Spinal cord (tissue), 10 donors: ENCODE measurements around the gene CDH13. TPM values are rescaled to one million over a fixed set of nuclear protein-coding genes. Genes with fewer than 3 reads are reported as not detected.

ENCODE experiments used
- DNase-seq, 6 donors: peaks; one replicate each; pipeline versions ENCODE4 v3.0.0 to v3.0.0-alpha.2; 2013 to 2015; ENCODE audit warnings: low spot score in 6 of 6, low read depth in 4 of 6
- H3K27ac ChIP-seq: one replicate; pipeline ENCODE4 v1.5.1; 2013; ENCODE audit warnings: low read depth, low read length, control low read depth
- H3K27me3 ChIP-seq: one replicate; pipeline ENCODE4 v1.6.1; 2013; ENCODE audit warnings: low read length; ENCODE audit not compliant: control insufficient read depth, insufficient read depth
- H3K36me3 ChIP-seq: one replicate; pipeline ENCODE4 v1.6.1; 2013; ENCODE audit warnings: low read length; ENCODE audit not compliant: control insufficient read depth, insufficient read depth
- H3K4me1 ChIP-seq: one replicate; pipeline ENCODE4 v1.6.1; 2013; ENCODE audit warnings: low read length; ENCODE audit not compliant: control insufficient read depth, insufficient read depth
- H3K4me3 ChIP-seq: one replicate; pipeline ENCODE4 v1.5.1; 2013; ENCODE audit warnings: low read depth, low read length, control low read depth
- H3K9me3 ChIP-seq: one replicate; pipeline ENCODE4 v1.6.1; 2013; ENCODE audit warnings: low read length; ENCODE audit not compliant: control insufficient read depth, insufficient read depth
- WGBS: methylation state at CpG from one replicate; pipeline ENCODE4 v1.1.5; 2013; ENCODE audit warnings: missing lambda C conversion rate; ENCODE audit not compliant: insufficient coverage; 5-methylcytosine and 5-hydroxymethylcytosine counted together
- polyA plus RNA-seq, 2 donors: library from polyadenylated mRNA; unstranded; fragments of 120-200 nt; gene quantifications; one replicate each; pipeline ENCODE4 v1.2.1, GENCODE V29; 2013; ENCODE audit not compliant: insufficient read length in 2 of 2
- total RNA-seq, 2 donors: library from RNA; depleted of rRNA in 1 of 2; stranded (reverse); fragments of 120-200 nt in 1 of 2; fragments of >200 nt in 1 of 2; gene quantifications; one replicate each; pipeline versions ENCODE4 v1.2.3 to v1.2.4, GENCODE V29; 2013 to 2014
- donor health status: healthy.

The CDH13 gene
- total and polyA plus RNA-seq, 4 donors, result 34.5 to 82.3 (median 76.4) TPM

GRCh38 chr16:83809092-83809491 is 1182.3 kb downstream of the CDH13 start:
- no peak overlapping the region for H3K27ac ChIP-seq
- peaks cover 13% of the 10 kb centered on the region for H3K36me3 ChIP-seq
- no peak for DNase-seq
- peak overlapping the region; percentile 85 for H3K4me3 ChIP-seq
- 67% methylated on average over 3 of the region's 13 CpGs for WGBS
- peaks cover 22% of the 10 kb centered on the region for H3K4me1 ChIP-seq
- no peaks in the 10 kb centered on the region for H3K27me3 ChIP-seq
- H3K9me3 ChIP-seq, result no peaks in the 10 kb centered on the region

GRCh38 chr16:83810901-83811300 is 1184.1 kb downstream of the CDH13 start:
- Histone ChIP-seq H3K27ac (no peak overlapping the region), H3K4me3 (no peak overlapping the region), H3K27me3 (no peaks in the 10 kb centered on the region), H3K4me1 (peaks cover 26% of the 10 kb centered on the region), H3K36me3 (peaks cover 13% of the 10 kb centered on the region), H3K9me3 (no peaks in the 10 kb centered on the region)
- WGBS, result no CpG with 5 or more reads among the region's 1 CpG
- no peak for DNase-seq

- Histone ChIP-seq H3K36me3 (peaks cover 13% of the 10 kb centered on the region), H3K27me3 (no peaks in the 10 kb centered on the region), H3K4me3 (no peak overlapping the region), H3K27ac (peak overlapping the region; percentile 12), H3K4me1 (peaks cover 12% of the 10 kb centered on the region), H3K9me3 (no peaks in the 10 kb centered on the region)
- 33% methylated on average over 11 of the region's 13 CpGs for WGBS
- peak in 2 of 6 donors; percentile 43 to 48 for DNase-seq
Measured at GRCh38 chr16:83813823-83814658, 1187.3 kb downstream of the CDH13 start.

- Histone ChIP-seq H3K4me1 (peaks cover 9% of the 10 kb centered on the region), H3K9me3 (no peaks in the 10 kb centered on the region), H3K27ac (peak overlapping the region; percentile 12), H3K4me3 (no peak overlapping the region), H3K27me3 (no peaks in the 10 kb centered on the region), H3K36me3 (peaks cover 13% of the 10 kb centered on the region)
- no peak for DNase-seq
- no CpG with 5 or more reads among the region's 4 CpGs for WGBS
Measured at GRCh38 chr16:83814659-83814985, 1187.9 kb downstream of the CDH13 start.

GRCh38 chr16:83817022-83817421 is 1190.3 kb downstream of the CDH13 start:
- Histone ChIP-seq H3K4me1 (peaks cover 8% of the 10 kb centered on the region), H3K27ac (no peak overlapping the region), H3K36me3 (peaks cover 9% of the 10 kb centered on the region), H3K9me3 (no peaks in the 10 kb centered on the region), H3K27me3 (no peaks in the 10 kb centered on the region), H3K4me3 (no peak overlapping the region)
- DNase-seq, result no peak
- WGBS, result 94% methylated on average over 12 of the region's 12 CpGs

GRCh38 chr16:83818276-83818675 is 1191.5 kb downstream of the CDH13 start:
- no peak for DNase-seq
- no peak overlapping the region for H3K27ac ChIP-seq
- 87% methylated on average over 4 of the region's 5 CpGs for WGBS
- no peaks in the 10 kb centered on the region for H3K9me3 ChIP-seq
- H3K36me3 ChIP-seq, result peaks cover under 1% of the 10 kb centered on the region
- H3K4me1 ChIP-seq, result peaks cover 6% of the 10 kb centered on the region
- no peak overlapping the region for H3K4me3 ChIP-seq
- no peaks in the 10 kb centered on the region for H3K27me3 ChIP-seq

- Histone ChIP-seq H3K27ac (no peak overlapping the region), H3K9me3 (no peaks in the 10 kb centered on the region), H3K36me3 (no peaks in the 10 kb centered on the region), H3K27me3 (no peaks in the 10 kb centered on the region), H3K4me3 (no peak overlapping the region), H3K4me1 (peaks cover 1% of the 10 kb centered on the region)
- DNase-seq, result no peak
- WGBS, result 27% methylated on average over 2 of the region's 8 CpGs
Measured at GRCh38 chr16:83819361-83819760, 1192.6 kb downstream of the CDH13 start.

- Histone ChIP-seq H3K4me1 (no peaks in the 10 kb centered on the region), H3K4me3 (no peak overlapping the region), H3K9me3 (no peaks in the 10 kb centered on the region), H3K27me3 (no peaks in the 10 kb centered on the region), H3K36me3 (peaks cover 4% of the 10 kb centered on the region), H3K27ac (no peak overlapping the region)
- peak in 5 of 6 donors; percentile 52 to 91 (median 68) for DNase-seq
- WGBS, result 27% methylated on average over 12 of the region's 21 CpGs
Measured at GRCh38 chr16:83826146-83826913, 1199.6 kb downstream of the CDH13 start.

- Histone ChIP-seq H3K9me3 (no peaks in the 10 kb centered on the region), H3K27ac (no peak overlapping the region), H3K4me3 (no peak overlapping the region), H3K27me3 (no peaks in the 10 kb centered on the region), H3K36me3 (peaks cover 4% of the 10 kb centered on the region), H3K4me1 (no peaks in the 10 kb centered on the region)
- no peak for DNase-seq
- WGBS, result 92% methylated on average over 30 of the region's 33 CpGs
Measured at GRCh38 chr16:83830091-83830768, 1203.5 kb downstream of the CDH13 start.
